K562 (cell line): Measurements from ENCODE around the gene PIK3R2. TPM values are rescaled to one million over a fixed set of nuclear protein-coding genes. Genes with fewer than 3 reads are reported as not detected.

ENCODE experiments used
- ARID1B ChIP-seq: fragments of 450-650 bp; IDR thresholded peaks from 2 replicates; pipeline ENCODE4 v1.6.1; 2016; ENCODE audit warnings: antibody characterized with exemption, mild to moderate bottlenecking, inconsistent platforms
- FOXA1 ChIP-seq: fragments of 450-650 bp; IDR thresholded peaks from 2 replicates; pipeline ENCODE4 v1.6.1; 2016; ENCODE audit warnings: mild to moderate bottlenecking, borderline replicate concordance
- NR2C2 ChIP-seq, 2 experiments: fragments of 200-800 bp in 1 of 2; sonication (Bioruptor generic) in 1 of 2; sonication (generic) in 1 of 2; formaldehyde crosslinking in 1 of 2; IDR thresholded peaks; 2 replicates each; pipeline versions ENCODE4 v1.6.1 to v1.8.0; 2016 to 2022; ENCODE audit warnings: mild to moderate bottlenecking in 1 of 2, missing compliant biosample characterization in 1 of 2, missing genetic modification characterization in 1 of 2, missing genetic modification reagents in 1 of 2
- SRSF7 ChIP-seq: fragments of 200-400 bp; formaldehyde crosslinking; optimal IDR thresholded peaks from 2 replicates; pipeline ENCODE3; 2017; ENCODE audit warnings: mild to moderate bottlenecking, low read depth, low read length
- ZNF197 ChIP-seq: fragments of 200-800 bp; sonication (Bioruptor generic); IDR thresholded peaks from 2 replicates; pipeline ENCODE4 v1.6.1; 2016; ENCODE audit warnings: low read depth, missing genetic modification characterization, missing compliant biosample characterization
- polyA plus RNA-seq, 8 experiments: library from polyadenylated mRNA; depleted of rRNA in 4 of 8; stranded (reverse) in 5 of 8; unstranded in 3 of 8; fragments of >200 nt; fragmentation: Nextera tagmentation in 2 of 8; fragmentation: Illumina TruSeq in 1 of 8; extraction: Ambion mirVana in 2 of 8; extraction: Trizol in 1 of 8; gene quantifications; 2 replicates each; pipeline versions ENCODE4 v1.2.1 to v1.2.3, GENCODE V29; 2011 to 2014; ENCODE audit warnings: inconsistent platforms in 1 of 8, missing spikeins in 1 of 8
- total RNA-seq, 7 experiments: library from RNA; depleted of rRNA in 6 of 7; stranded (reverse); fragments of >200 nt in 6 of 7; fragmentation: Illumina TruSeq in 2 of 7; extraction: Trizol in 2 of 7; gene quantifications; 2 replicates each; pipeline versions ENCODE4 v1.2.1 to v1.2.3, GENCODE V29; 2011 to 2021; ENCODE audit warnings: low replicate concordance in 1 of 7
- TF ChIP-seq, protein P1 (sequence below): fragments of 250-450 bp; sonication (Bioruptor Pico); IDR thresholded peaks from 2 replicates; pipeline ENCODE4 v1.8.0; 2022; ENCODE audit warnings: moderate library complexity, mild to moderate bottlenecking, inconsistent platforms
- TF ChIP-seq, protein P2 (sequence below): sonication (generic); formaldehyde crosslinking; IDR thresholded peaks from 2 replicates; pipeline ENCODE4 v1.8.0; 2022; ENCODE audit warnings: mild to moderate bottlenecking, missing genetic modification reagents
- TF ChIP-seq, protein P3 (sequence below): fragments of 250-450 bp; sonication (Bioruptor Pico); IDR thresholded peaks from 2 replicates; pipeline ENCODE4 v1.4.0; 2020; ENCODE audit warnings: mild to moderate bottlenecking
- TF ChIP-seq, protein P4 (sequence below): fragments of 250-450 bp; sonication (Bioruptor Pico); IDR thresholded peaks from 2 replicates; pipeline ENCODE4 v1.8.0; 2022; ENCODE audit warnings: moderate library complexity, mild to moderate bottlenecking, inconsistent platforms

Gene PIK3R2
- total and polyA plus RNA-seq, 9 of the 15 experiments (the other 6 are each of a cell fraction or from before 2014, with no cell fraction given): 0.39 to 37.9 (median 5.3) TPM

- TF ChIP-seq FOXA1: no peak
- TF ChIP-seq, protein P1, sequence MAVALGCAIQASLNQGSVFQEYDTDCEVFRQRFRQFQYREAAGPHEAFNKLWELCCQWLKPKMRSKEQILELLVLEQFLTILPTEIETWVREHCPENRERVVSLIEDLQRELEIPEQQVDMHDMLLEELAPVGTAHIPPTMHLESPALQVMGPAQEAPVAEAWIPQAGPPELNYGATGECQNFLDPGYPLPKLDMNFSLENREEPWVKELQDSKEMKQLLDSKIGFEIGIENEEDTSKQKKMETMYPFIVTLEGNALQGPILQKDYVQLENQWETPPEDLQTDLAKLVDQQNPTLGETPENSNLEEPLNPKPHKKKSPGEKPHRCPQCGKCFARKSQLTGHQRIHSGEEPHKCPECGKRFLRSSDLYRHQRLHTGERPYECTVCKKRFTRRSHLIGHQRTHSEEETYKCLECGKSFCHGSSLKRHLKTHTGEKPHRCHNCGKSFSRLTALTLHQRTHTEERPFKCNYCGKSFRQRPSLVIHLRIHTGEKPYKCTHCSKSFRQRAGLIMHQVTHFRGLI (CRISPR knock-in tag): no peak
- TF ChIP-seq, protein P2, sequence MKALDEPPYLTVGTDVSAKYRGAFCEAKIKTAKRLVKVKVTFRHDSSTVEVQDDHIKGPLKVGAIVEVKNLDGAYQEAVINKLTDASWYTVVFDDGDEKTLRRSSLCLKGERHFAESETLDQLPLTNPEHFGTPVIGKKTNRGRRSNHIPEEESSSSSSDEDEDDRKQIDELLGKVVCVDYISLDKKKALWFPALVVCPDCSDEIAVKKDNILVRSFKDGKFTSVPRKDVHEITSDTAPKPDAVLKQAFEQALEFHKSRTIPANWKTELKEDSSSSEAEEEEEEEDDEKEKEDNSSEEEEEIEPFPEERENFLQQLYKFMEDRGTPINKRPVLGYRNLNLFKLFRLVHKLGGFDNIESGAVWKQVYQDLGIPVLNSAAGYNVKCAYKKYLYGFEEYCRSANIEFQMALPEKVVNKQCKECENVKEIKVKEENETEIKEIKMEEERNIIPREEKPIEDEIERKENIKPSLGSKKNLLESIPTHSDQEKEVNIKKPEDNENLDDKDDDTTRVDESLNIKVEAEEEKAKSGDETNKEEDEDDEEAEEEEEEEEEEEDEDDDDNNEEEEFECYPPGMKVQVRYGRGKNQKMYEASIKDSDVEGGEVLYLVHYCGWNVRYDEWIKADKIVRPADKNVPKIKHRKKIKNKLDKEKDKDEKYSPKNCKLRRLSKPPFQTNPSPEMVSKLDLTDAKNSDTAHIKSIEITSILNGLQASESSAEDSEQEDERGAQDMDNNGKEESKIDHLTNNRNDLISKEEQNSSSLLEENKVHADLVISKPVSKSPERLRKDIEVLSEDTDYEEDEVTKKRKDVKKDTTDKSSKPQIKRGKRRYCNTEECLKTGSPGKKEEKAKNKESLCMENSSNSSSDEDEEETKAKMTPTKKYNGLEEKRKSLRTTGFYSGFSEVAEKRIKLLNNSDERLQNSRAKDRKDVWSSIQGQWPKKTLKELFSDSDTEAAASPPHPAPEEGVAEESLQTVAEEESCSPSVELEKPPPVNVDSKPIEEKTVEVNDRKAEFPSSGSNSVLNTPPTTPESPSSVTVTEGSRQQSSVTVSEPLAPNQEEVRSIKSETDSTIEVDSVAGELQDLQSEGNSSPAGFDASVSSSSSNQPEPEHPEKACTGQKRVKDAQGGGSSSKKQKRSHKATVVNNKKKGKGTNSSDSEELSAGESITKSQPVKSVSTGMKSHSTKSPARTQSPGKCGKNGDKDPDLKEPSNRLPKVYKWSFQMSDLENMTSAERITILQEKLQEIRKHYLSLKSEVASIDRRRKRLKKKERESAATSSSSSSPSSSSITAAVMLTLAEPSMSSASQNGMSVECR: no peak
- no peak for TF ChIP-seq SRSF7
- TF ChIP-seq NR2C2 (CRISPR knock-in tag; IDR thresholded peaks at IDR 0.05): no peak
- peak; percentile 56 for TF ChIP-seq NR2C2 (tag; IDR thresholded peaks at IDR 0.05)
- no peak for TF ChIP-seq ZNF197 (CRISPR knock-in tag)
- TF ChIP-seq ARID1B: no peak
- TF ChIP-seq, protein P3, sequence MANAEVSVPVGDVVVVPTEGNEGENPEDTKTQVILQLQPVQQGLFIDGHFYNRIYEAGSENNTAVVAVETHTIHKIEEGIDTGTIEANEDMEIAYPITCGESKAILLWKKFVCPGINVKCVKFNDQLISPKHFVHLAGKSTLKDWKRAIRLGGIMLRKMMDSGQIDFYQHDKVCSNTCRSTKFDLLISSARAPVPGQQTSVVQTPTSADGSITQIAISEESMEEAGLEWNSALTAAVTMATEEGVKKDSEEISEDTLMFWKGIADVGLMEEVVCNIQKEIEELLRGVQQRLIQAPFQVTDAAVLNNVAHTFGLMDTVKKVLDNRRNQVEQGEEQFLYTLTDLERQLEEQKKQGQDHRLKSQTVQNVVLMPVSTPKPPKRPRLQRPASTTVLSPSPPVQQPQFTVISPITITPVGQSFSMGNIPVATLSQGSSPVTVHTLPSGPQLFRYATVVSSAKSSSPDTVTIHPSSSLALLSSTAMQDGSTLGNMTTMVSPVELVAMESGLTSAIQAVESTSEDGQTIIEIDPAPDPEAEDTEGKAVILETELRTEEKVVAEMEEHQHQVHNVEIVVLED: no peak
- TF ChIP-seq, protein P4, sequence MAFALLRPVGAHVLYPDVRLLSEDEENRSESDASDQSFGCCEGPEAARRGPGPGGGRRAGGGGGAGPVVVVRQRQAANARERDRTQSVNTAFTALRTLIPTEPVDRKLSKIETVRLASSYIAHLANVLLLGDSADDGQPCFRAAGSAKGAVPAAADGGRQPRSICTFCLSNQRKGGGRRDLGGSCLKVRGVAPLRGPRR: no peak
Observed at GRCh38 chr19:18160971-18161635, 8.1 kb downstream of the PIK3R2 start (continued).
